Smooth muscle cell (in vitro differentiated cells): ENCODE results near the gene PLCH1. TPM values are rescaled to one million over a fixed set of nuclear protein-coding genes. Genes with fewer than 3 reads are reported as not detected.

Source experiments
- DNase-seq: peaks from one replicate; lab custom pipeline; 2025; ENCODE audit not compliant: unreplicated experiment; lab: John Stamatoyannopoulos, UW
- H2AFZ ChIP-seq: fragments of 200-600 bp; sonication (generic); 2 replicates; pipeline ENCODE4 v1.6.0; 2016; ENCODE audit warnings: antibody characterized with exemption, low read depth, mild to moderate bottlenecking
- H3F3A ChIP-seq: fragments of 200-600 bp; sonication (generic); 2 replicates; pipeline ENCODE4 v1.6.0; 2017; ENCODE audit warnings: antibody characterized with exemption, low read depth
- H3K27ac ChIP-seq: fragments of 200-600 bp; sonication (generic); 2 replicates; pipeline ENCODE4 v1.5.1; 2016; ENCODE audit warnings: low read depth, mild to moderate bottlenecking
- H3K27me3 ChIP-seq: fragments of 200-600 bp; sonication (generic); 2 replicates; pipeline ENCODE4 v1.6.1; 2016; ENCODE audit warnings: low read depth, mild to moderate bottlenecking
- H3K36me3 ChIP-seq: fragments of 200-600 bp; sonication (generic); 2 replicates; pipeline ENCODE4 v1.5.1; 2016; ENCODE audit warnings: low read depth
- H3K4me1 ChIP-seq: fragments of 200-600 bp; sonication (generic); 2 replicates; pipeline ENCODE4 v1.5.1; 2016; ENCODE audit warnings: low read depth
- H3K4me2 ChIP-seq: fragments of 200-600 bp; sonication (generic); 2 replicates; pipeline ENCODE4 v1.6.0; 2016; ENCODE audit warnings: mild to moderate bottlenecking
- H3K4me3 ChIP-seq: fragments of 200-600 bp; sonication (generic); 2 replicates; pipeline ENCODE4 v1.5.1; 2016; ENCODE audit warnings: mild to moderate bottlenecking
- H3K79me2 ChIP-seq: fragments of 200-600 bp; sonication (generic); 2 replicates; pipeline ENCODE4 v1.6.0; 2016; ENCODE audit warnings: low read depth, mild to moderate bottlenecking
- H3K9ac ChIP-seq: fragments of 200-600 bp; sonication (generic); 2 replicates; pipeline ENCODE4 v1.6.0; 2016; ENCODE audit warnings: low read depth
- H3K9me3 ChIP-seq: fragments of 200-600 bp; sonication (generic); replicated peaks from 2 replicates; pipeline ENCODE4 v1.5.1; 2016; ENCODE audit warnings: low read depth
- H4K20me1 ChIP-seq: fragments of 200-600 bp; sonication (generic); 2 replicates; pipeline ENCODE4 v1.6.0; 2016; ENCODE audit warnings: low read depth
- CTCF ChIP-seq: fragments of 200-600 bp; sonication (generic); IDR thresholded peaks from 2 replicates; pipeline ENCODE4 v1.5.1; 2017; ENCODE audit warnings: borderline replicate concordance, mild to moderate bottlenecking, antibody characterized with exemption; ENCODE audit not compliant: insufficient read depth, poor library complexity, severe bottlenecking
- WGBS: methylation state at CpG from one replicate; pipeline ENCODE4 v1.1.7; 2016; ENCODE audit warnings: low lambda C conversion rate; 5-methylcytosine and 5-hydroxymethylcytosine counted together
- polyA plus RNA-seq: library from polyadenylated mRNA; unstranded; fragments of >200 nt; fragmentation: Nextera tagmentation; extraction: Ambion mirVana; gene quantifications from 2 replicates; pipeline ENCODE4 v1.2.1, GENCODE V29; 2016
- total RNA-seq: library from RNA; depleted of rRNA; stranded (reverse); fragments of >200 nt; gene quantifications from 2 replicates; pipeline ENCODE4 v1.2.3, GENCODE V29; 2014

PLCH1 gene
- total and polyA plus RNA-seq, 2 experiments from 2014 or later: 0.36 TPM; not detected in 1

GRCh38 chr3:155520463-155520862, 224.4 kb downstream of the PLCH1 start:
- H3K4me3 ChIP-seq: no peak overlapping the region
- H3K27me3 ChIP-seq: no peaks in the 10 kb centered on the region
- no peak overlapping the region for H3K4me2 ChIP-seq
- no peak for TF ChIP-seq CTCF
- no peaks in the 10 kb centered on the region for H3K36me3 ChIP-seq
- no peak for DNase-seq
- 33% methylated on average over 2 of the region's 2 CpGs for WGBS
- H4K20me1 ChIP-seq: no peaks in the 10 kb centered on the region
- no peaks in the 10 kb centered on the region for H3K4me1 ChIP-seq
- no peaks in the 10 kb centered on the region for H3K79me2 ChIP-seq
- H3K27ac ChIP-seq: no peak overlapping the region
- no peak overlapping the region for H2AFZ ChIP-seq
- no peaks in the 10 kb centered on the region for H3K9me3 ChIP-seq
- no peak overlapping the region for H3K9ac ChIP-seq
- no peaks in the 10 kb centered on the region for H3F3A ChIP-seq

GRCh38 chr3:155519078-155519477, 225.8 kb downstream of the PLCH1 start:
- Histone ChIP-seq H4K20me1 (no peaks in the 10 kb centered on the region), H3K4me3 (no peak overlapping the region), H3K27ac (no peak overlapping the region), H3K9ac (no peak overlapping the region), H3F3A (no peaks in the 10 kb centered on the region), H2AFZ (no peak overlapping the region), H3K4me1 (no peaks in the 10 kb centered on the region), H3K9me3 (no peaks in the 10 kb centered on the region), H3K27me3 (no peaks in the 10 kb centered on the region), H3K79me2 (no peaks in the 10 kb centered on the region), H3K36me3 (no peaks in the 10 kb centered on the region), H3K4me2 (no peak overlapping the region)
- 92% methylated on average over 3 of the region's 3 CpGs for WGBS
- DNase-seq: no peak
- no peak for TF ChIP-seq CTCF

GRCh38 chr3:155517903-155518302, 227.0 kb downstream of the PLCH1 start:
- Histone ChIP-seq H3K79me2 (no peaks in the 10 kb centered on the region), H3K36me3 (no peaks in the 10 kb centered on the region), H3K4me1 (no peaks in the 10 kb centered on the region), H3K27ac (no peak overlapping the region), H3K9me3 (no peaks in the 10 kb centered on the region), H2AFZ (no peak overlapping the region), H3K9ac (no peak overlapping the region), H3K27me3 (no peaks in the 10 kb centered on the region), H3K4me2 (no peak overlapping the region), H4K20me1 (no peaks in the 10 kb centered on the region), H3K4me3 (no peak overlapping the region), H3F3A (no peaks in the 10 kb centered on the region)
- TF ChIP-seq CTCF: no peak
- no peak for DNase-seq
- 79% methylated on average over 1 of the region's 1 CpG for WGBS

GRCh38 chr3:155516439-155516838, 228.4 kb downstream of the PLCH1 start:
- WGBS: 97% methylated on average over 2 of the region's 2 CpGs
- Histone ChIP-seq H3K4me3 (no peak overlapping the region), H4K20me1 (no peaks in the 10 kb centered on the region), H3K27me3 (no peaks in the 10 kb centered on the region), H3K4me1 (no peaks in the 10 kb centered on the region), H3F3A (no peaks in the 10 kb centered on the region), H3K4me2 (no peak overlapping the region), H3K36me3 (no peaks in the 10 kb centered on the region), H3K27ac (no peak overlapping the region), H3K9ac (no peak overlapping the region), H2AFZ (no peak overlapping the region), H3K9me3 (no peaks in the 10 kb centered on the region), H3K79me2 (no peaks in the 10 kb centered on the region)
- TF ChIP-seq CTCF: no peak
- no peak for DNase-seq
